ENCODE data around the gene GRM4. TPM values are rescaled to one million over a fixed set of nuclear protein-coding genes. Genes with fewer than 3 reads are reported as not detected.

The GRM4 gene
- total RNA-seq, 4 donors from 2014 or later: not detected

- H3K4me1 ChIP-seq: no peaks in the 10 kb centered on the region
- no peaks in the 10 kb centered on the region for H3K9me3 ChIP-seq
- no peak for TF ChIP-seq POLR2A (IDR thresholded peaks at IDR 0.05)
- no peak for TF ChIP-seq POLR2AphosphoS5 (IDR thresholded peaks at IDR 0.05)
- no peak for TF ChIP-seq EP300 (IDR thresholded peaks at IDR 0.05)
- no peak for TF ChIP-seq CTCF (IDR thresholded peaks at IDR 0.05)
- H3K27ac ChIP-seq: no peak overlapping the region
- WGBS: 78% methylated on average over 3 of the region's 3 CpGs
- H3K27me3 ChIP-seq: peaks cover 34% of the 10 kb centered on the region
- H3K36me3 ChIP-seq: no peaks in the 10 kb centered on the region
- DNase-seq (ENCODE audit: low spot score in 2 of 2): no peak
- H3K4me3 ChIP-seq: no peak overlapping the region
These were observed 74.6 kb downstream of the GRM4 start for GRCh38 chr6:34071136-34071883.

- TF ChIP-seq POLR2AphosphoS5 (IDR thresholded peaks at IDR 0.05) (no peak), EP300 (IDR thresholded peaks at IDR 0.05) (no peak), CTCF (IDR thresholded peaks at IDR 0.05) (no peak), POLR2A (IDR thresholded peaks at IDR 0.05) (no peak)
- 77% methylated on average over 12 of the region's 15 CpGs for WGBS
- H3K27ac ChIP-seq: no peak overlapping the region
- peaks cover 6% of the 10 kb centered on the region for H3K4me1 ChIP-seq
- no peak for DNase-seq (ENCODE audit: low spot score in 2 of 2)
- peaks cover 41% of the 10 kb centered on the region for H3K27me3 ChIP-seq
- H3K9me3 ChIP-seq: no peaks in the 10 kb centered on the region
- no peaks in the 10 kb centered on the region for H3K36me3 ChIP-seq
- no peak overlapping the region for H3K4me3 ChIP-seq
These were observed 75.4 kb downstream of the GRM4 start for GRCh38 chr6:34070315-34071135.

- peaks cover 57% of the 10 kb centered on the region for H3K27me3 ChIP-seq
These were observed 77.3 kb downstream of the GRM4 start for GRCh38 chr6:34068462-34069044.

GRCh38 chr6:34067814-34068213, 78.1 kb downstream of the GRM4 start:
- 33% methylated on average over 1 of the region's 13 CpGs for WGBS
- Histone ChIP-seq H3K27me3 (peaks cover 65% of the 10 kb centered on the region), H3K9me3 (no peaks in the 10 kb centered on the region), H3K27ac (no peak overlapping the region), H3K4me3 (no peak overlapping the region), H3K4me1 (peaks cover 8% of the 10 kb centered on the region), H3K36me3 (no peaks in the 10 kb centered on the region)
- no peak for DNase-seq (ENCODE audit: low spot score in 2 of 2)
- no peak for TF ChIP-seq CTCF (IDR thresholded peaks at IDR 0.05)
- no peak for TF ChIP-seq EP300 (IDR thresholded peaks at IDR 0.05)

More at GRCh38 chr6:34068462-34069044, 77.3 kb downstream of the GRM4 start:
- peaks cover 8% of the 10 kb centered on the region for H3K4me1 ChIP-seq
- H3K36me3 ChIP-seq: no peaks in the 10 kb centered on the region
- H3K27ac ChIP-seq: no peak overlapping the region
- 53% methylated on average over 8 of the region's 8 CpGs for WGBS
- H3K9me3 ChIP-seq: no peaks in the 10 kb centered on the region
- no peak overlapping the region for H3K4me3 ChIP-seq
- no peak for DNase-seq (ENCODE audit: low spot score in 2 of 2)
- TF ChIP-seq CTCF (IDR thresholded peaks at IDR 0.05) (no peak), EP300 (IDR thresholded peaks at IDR 0.05) (no peak), POLR2A (IDR thresholded peaks at IDR 0.05) (no peak), POLR2AphosphoS5 (IDR thresholded peaks at IDR 0.05) (no peak)
